Testis (tissue), 2 donors: Measurements from ENCODE around the gene TYR.

Experiments
- CTCF ChIP-seq, 3 experiments: fragments of 450-650 bp in 2 of 3; fragments of 200-600 bp in 1 of 3; sonication (generic) in 1 of 3; IDR thresholded peaks; one replicate each; pipeline ENCODE4 v1.5.1; 2016 to 2019; ENCODE audit warnings: antibody characterized with exemption in 3 of 3, mild to moderate bottlenecking in 2 of 3, moderate library complexity in 1 of 3
- POLR2A ChIP-seq: fragments of 450-650 bp; IDR thresholded peaks from one replicate; pipeline ENCODE4 v1.6.1; 2017; ENCODE audit warnings: antibody characterized with exemption, mild to moderate bottlenecking, moderate library complexity

- TF ChIP-seq CTCF (IDR thresholded peaks at IDR 0.05) (no peak), POLR2A (no peak)
Observed at GRCh38 chr11:89249196-89249595, 71.5 kb downstream of the TYR start.
